Activated CD4-positive, alpha-beta T cell treated with anti-CD3 and anti-CD28 coated beads for 4 hours (primary cell): ENCODE measurements around the gene YAE1.

Experiments used
- DNase-seq, 2 donors: peaks; one replicate each; pipeline ENCODE4 v3.0.0-alpha.2; 2020

YAE1 gene

GRCh38 chr7:39609113-39609934, 43.1 kb downstream of the YAE1 start:
- no peak for DNase-seq

GRCh38 chr7:39609935-39610263, 43.7 kb downstream of the YAE1 start:
- no peak for DNase-seq

- DNase-seq = no peak
Measured at GRCh38 chr7:39613577-39613976, 47.4 kb downstream of the YAE1 start.

GRCh38 chr7:39614299-39614698, 48.1 kb downstream of the YAE1 start:
- DNase-seq = no peak

GRCh38 chr7:39615350-39615975, 49.3 kb downstream of the YAE1 start:
- DNase-seq = no peak

- no peak for DNase-seq
Measured at GRCh38 chr7:39616138-39616537, 49.9 kb downstream of the YAE1 start.

- no peak for DNase-seq
Measured at GRCh38 chr7:39617005-39617404, 50.8 kb downstream of the YAE1 start.

GRCh38 chr7:39618868-39619267, 52.7 kb downstream of the YAE1 start:
- DNase-seq = no peak

GRCh38 chr7:39620486-39620885, 54.3 kb downstream of the YAE1 start:
- DNase-seq = no peak

GRCh38 chr7:39621261-39621660, 55.1 kb downstream of the YAE1 start:
- DNase-seq = no peak

GRCh38 chr7:39621784-39622411, 55.7 kb downstream of the YAE1 start:
- DNase-seq = no peak
